Stomach (tissue), 4 donors: ENCODE data around the gene GPR61.

ENCODE experiments used
- CTCF ChIP-seq, 7 experiments: fragments of 450-650 bp in 4 of 7; fragments of 200-600 bp in 3 of 7; sonication (generic) in 3 of 7; IDR thresholded peaks; one replicate each; pipeline ENCODE4 v1.5.1; 2016 to 2019; ENCODE audit warnings: antibody characterized with exemption in 7 of 7, control low read depth in 2 of 7, mild to moderate bottlenecking in 1 of 7
- EP300 ChIP-seq: sonication (generic); formaldehyde crosslinking; IDR thresholded peaks from one replicate; pipeline ENCODE4 v1.6.1; 2017; ENCODE audit warnings: antibody characterized with exemption
- POLR2A ChIP-seq, 4 donors: fragments of 450-650 bp; IDR thresholded peaks; one replicate each; pipeline ENCODE4 v1.6.1; 2016; ENCODE audit warnings: antibody characterized with exemption in 4 of 4, control low read depth in 2 of 4, mild to moderate bottlenecking in 1 of 4, moderate library complexity in 1 of 4
- POLR2AphosphoS5 ChIP-seq, 3 donors: sonication (generic); formaldehyde crosslinking; IDR thresholded peaks; one replicate each; pipeline ENCODE4 v1.6.1; 2016; ENCODE audit warnings: antibody characterized with exemption in 3 of 3

GRCh38 chr1:109543988-109544735, 4.5 kb downstream of the GPR61 start:
- TF ChIP-seq CTCF (IDR thresholded peaks at IDR 0.05) (no peak), POLR2A (IDR thresholded peaks at IDR 0.05) (no peak), EP300 (no peak), POLR2AphosphoS5 (IDR thresholded peaks at IDR 0.05) (no peak)
